ENCODE data around the gene CPVL. TPM values are rescaled to one million over a fixed set of nuclear protein-coding genes. Genes with fewer than 3 reads are reported as not detected.

CPVL gene
- total and polyA plus RNA-seq, 2 of the 4 experiments (the other 2 are of a cell fraction) = not detected

DNA sequence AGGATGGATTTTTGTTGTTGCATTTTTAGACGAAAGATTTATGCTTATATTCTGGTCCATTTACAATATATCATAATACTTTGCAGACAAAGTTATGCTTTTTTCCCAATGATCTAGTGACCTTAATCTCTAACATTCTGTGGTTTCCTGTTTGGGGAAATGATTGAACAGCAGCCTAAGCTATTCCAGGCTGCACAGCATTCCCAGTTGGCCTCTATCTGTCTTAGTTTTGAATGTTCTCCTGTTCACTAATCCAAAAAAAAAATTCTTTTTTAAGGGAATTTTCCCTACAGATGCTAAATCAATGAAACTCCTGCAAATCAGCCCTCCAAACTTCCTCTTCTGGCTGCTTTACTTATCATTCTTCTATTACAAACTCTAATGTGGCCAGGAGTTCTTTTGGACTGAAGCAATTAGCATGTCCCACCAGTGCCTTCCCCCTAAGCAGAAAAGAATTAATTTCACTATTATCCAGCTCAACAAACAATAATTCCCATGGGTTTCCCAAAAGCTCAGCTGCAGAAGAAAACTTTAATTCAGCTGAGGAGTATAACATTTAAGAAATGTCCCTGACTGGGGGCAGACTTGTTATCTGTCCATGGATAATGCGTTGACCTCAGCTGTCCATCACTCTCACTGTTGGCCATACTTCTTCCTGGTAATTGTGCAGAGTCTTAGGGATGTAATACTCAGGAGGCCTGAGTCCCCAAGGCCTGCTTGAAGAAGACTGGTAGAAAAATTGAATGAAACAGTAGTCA is 106.3 kb downstream of the CPVL start:
- ChIA-PET POLR2A (ENCODE audit: unreplicated experiment) (no interaction called here), CTCF (interaction anchor here (0.6 kb wide), 1 partner anchor 20 kb away, joined by 5 read pairs; no protein-coding TSS in a partner anchor)
- Histone ChIP-seq H2BK20ac (ENCODE audit: low read depth, low read length) (no peak overlapping the region), H2BK15ac (ENCODE audit: low read depth, low read length) (no peak overlapping the region), H3K9ac (ENCODE audit: low read depth, low read length) (no peak overlapping the region), H3K36me3 (ENCODE audit: control insufficient read depth, insufficient read depth, low read length) (no peaks in the 10 kb centered on the region), H2BK120ac (ENCODE audit: low read depth, low read length) (no peak overlapping the region), H3K4me2 (ENCODE audit: low read depth, low read length) (no peak overlapping the region), H3K23ac (ENCODE audit: low read depth, low read length) (no peak overlapping the region), H2AFZ (replicated peaks; ENCODE audit: low read length, poor library complexity) (no peak overlapping the region), H2AK5ac (ENCODE audit: low read depth, low read length) (no peak overlapping the region), H3K79me1 (ENCODE audit: low read depth in 1 of 2, low read length in 2 of 2) (no peaks in the 10 kb centered on the region), H3K4me3 (ENCODE audit: insufficient read depth, low read depth, low read length) (no peak overlapping the region), H3K4me1 (ENCODE audit: control insufficient read depth, insufficient read depth, low read length) (no peaks in the 10 kb centered on the region; the same call in 1 of the 2 replicates), H3K27me3 (ENCODE audit: control insufficient read depth, insufficient read depth, low read length) (0 out of 2 replicates have a peak, but pooled peaks cover 2% of the 10 kb centered on the region), H3K9me3 (ENCODE audit: control insufficient read depth, insufficient read depth, low read length) (no peaks in the 10 kb centered on the region), H3K4ac (ENCODE audit: low read depth, low read length) (no peak overlapping the region), H3K14ac (replicated peaks; ENCODE audit: low read depth, low read length) (no peak overlapping the region), H3K27ac (ENCODE audit: insufficient read depth, low read length) (no peak overlapping the region), H2BK5ac (ENCODE audit: low read depth, low read length, poor library complexity, severe bottlenecking) (no peak overlapping the region), H4K8ac (ENCODE audit: low read depth in 2 of 2, low read length in 2 of 2) (no peak overlapping the region), H4K20me1 (ENCODE audit: insufficient read depth, low read length) (no peaks in the 10 kb centered on the region), H4K5ac (ENCODE audit: low read depth, low read length) (no peak overlapping the region), H4K91ac (ENCODE audit: insufficient read depth, low read depth, low read length) (no peak overlapping the region), H3K9me1 (ENCODE audit: insufficient read depth, low read length) (no peaks in the 10 kb centered on the region), H3K56ac (ENCODE audit: extremely low read depth, insufficient read depth, low read length) (no peak overlapping the region), H3K18ac (ENCODE audit: low read depth, low read length) (no peak overlapping the region), H2AK9ac (replicated peaks; ENCODE audit: low read depth, low read length, poor library complexity) (no peak overlapping the region)
- no peak for TF ChIP-seq FOS (IDR thresholded peaks at IDR 0.05; ENCODE audit: low read depth, low read length)
- TF ChIP-seq MAZ (IDR thresholded peaks at IDR 0.05; ENCODE audit: borderline replicate concordance, low read depth, low read length) = no peak
- TF ChIP-seq, protein P1, sequence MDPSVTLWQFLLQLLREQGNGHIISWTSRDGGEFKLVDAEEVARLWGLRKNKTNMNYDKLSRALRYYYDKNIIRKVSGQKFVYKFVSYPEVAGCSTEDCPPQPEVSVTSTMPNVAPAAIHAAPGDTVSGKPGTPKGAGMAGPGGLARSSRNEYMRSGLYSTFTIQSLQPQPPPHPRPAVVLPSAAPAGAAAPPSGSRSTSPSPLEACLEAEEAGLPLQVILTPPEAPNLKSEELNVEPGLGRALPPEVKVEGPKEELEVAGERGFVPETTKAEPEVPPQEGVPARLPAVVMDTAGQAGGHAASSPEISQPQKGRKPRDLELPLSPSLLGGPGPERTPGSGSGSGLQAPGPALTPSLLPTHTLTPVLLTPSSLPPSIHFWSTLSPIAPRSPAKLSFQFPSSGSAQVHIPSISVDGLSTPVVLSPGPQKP (IDR thresholded peaks at IDR 0.05; ENCODE audit: borderline replicate concordance, low read depth, low read length) = no peak
- TF ChIP-seq POLR2A (IDR thresholded peaks at IDR 0.05; ENCODE audit: low read depth, low read length) = no peak
- no peak for TF ChIP-seq RFX5 (IDR thresholded peaks at IDR 0.05; ENCODE audit: low read depth, low read length)
- no peak for TF ChIP-seq SMC3 (IDR thresholded peaks at IDR 0.05; ENCODE audit: low read depth, low read length)
- TF ChIP-seq RCOR1 (IDR thresholded peaks at IDR 0.05; ENCODE audit: insufficient replicate concordance, low read length) = no peak
- no peak for TF ChIP-seq MAFK (IDR thresholded peaks at IDR 0.05; ENCODE audit: low read depth, low read length)
- TF ChIP-seq NFE2L2 (IDR thresholded peaks at IDR 0.05; ENCODE audit: low read depth, low read length) = no peak
- no peak for TF ChIP-seq USF2 (IDR thresholded peaks at IDR 0.05; ENCODE audit: low read depth, low read length)
- TF ChIP-seq BHLHE40 (IDR thresholded peaks at IDR 0.05; ENCODE audit: low read depth, low read length) = no peak
- no peak for TF ChIP-seq CHD1 (IDR thresholded peaks at IDR 0.05; ENCODE audit: low read depth, low read length)
- TF ChIP-seq RAD21 (IDR thresholded peaks at IDR 0.05; ENCODE audit: low read length) = no peak
- no peak for TF ChIP-seq MXI1 (IDR thresholded peaks at IDR 0.05; ENCODE audit: borderline replicate concordance, low read depth, low read length)
- no peak for TF ChIP-seq CTCF (conservative IDR thresholded peaks at IDR 0.05; ENCODE audit: low read depth, low read length)
- TF ChIP-seq CEBPB (IDR thresholded peaks at IDR 0.05; ENCODE audit: low read depth, low read length) = no peak
- no CpG with 5 or more reads among the region's 2 CpGs for WGBS, 2 experiments (ENCODE audit: extremely low coverage in 2 of 2, insufficient read length in 1 of 2)
- DNase-seq (no peak), ATAC-seq (ENCODE audit: low read depth) (no peak)
- BruUV-seq (replicated peaks) = no TSS peak
- dilution Hi-C loops (cut with HindIII; ENCODE audit: low sequenced_read_pairs, unreplicated experiment) = no loop called here
- in situ Hi-C loops (cut with MboI; ENCODE audit: low sequenced_read_pairs) = no loop called here
- intact Hi-C loops (cut with micrococcal nuclease) = no loop called here

Data from IMR-90 (cell line).